ENCODE data around the gene KCNA4.
"Not testable (repeated sequence)": the region's sequence is repeated elsewhere in the genome, so short reads cannot be mapped to it uniquely, and the experiment has no call there.

The KCNA4 gene

DNA sequence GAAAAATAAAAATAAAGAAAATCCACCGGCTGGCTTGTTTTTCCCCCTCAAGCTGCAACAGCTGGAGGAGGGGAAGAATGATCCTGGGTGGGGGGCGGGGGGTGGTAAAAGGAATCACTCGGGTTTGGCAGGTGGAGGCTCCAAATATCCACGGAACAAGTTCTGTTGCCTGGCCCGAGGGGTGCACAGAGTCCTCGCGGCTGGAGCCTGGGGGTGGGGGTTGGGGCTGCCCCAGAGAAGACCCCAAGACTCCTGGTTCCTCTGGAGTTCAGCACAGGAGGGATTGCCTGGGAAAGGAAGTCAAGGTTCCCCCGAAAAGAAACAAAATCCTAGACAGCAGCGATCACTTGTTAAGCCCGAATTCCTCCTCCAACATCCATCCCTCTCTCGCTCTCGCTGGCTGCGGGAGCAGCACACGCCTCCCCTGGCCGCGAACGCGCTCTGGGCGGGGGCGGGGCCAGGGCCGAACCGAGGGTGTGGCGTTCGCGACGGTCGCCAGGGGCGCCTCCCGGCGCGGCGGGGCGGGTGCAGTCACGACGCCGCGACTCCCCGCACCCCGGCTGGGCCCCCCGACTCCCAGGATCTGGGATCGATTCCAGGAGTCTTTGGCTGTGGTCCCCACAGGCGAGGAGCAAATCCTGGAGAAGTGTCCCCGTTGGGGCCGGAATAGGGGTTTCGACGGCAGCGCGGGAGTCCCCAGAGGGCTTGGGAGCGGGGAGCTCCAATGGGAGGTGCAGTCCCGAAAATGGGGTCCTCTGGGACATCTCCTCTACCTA lies at the start of gene KCNA4:
Gene KCNA4, minus strand, starts transcription at position 443 of the 776 bp plus-strand sequence. CDS start 4,352 bp downstream, outside the sequence.
- no peak for DNase-seq

GRCh38 chr11:30062103-30062502 lies 45.3 kb upstream of the KCNA4 start:
- DNase-seq = no peak

GRCh38 chr11:30059172-30059815 lies 42.5 kb upstream of the KCNA4 start:
- no peak for DNase-seq

DNA sequence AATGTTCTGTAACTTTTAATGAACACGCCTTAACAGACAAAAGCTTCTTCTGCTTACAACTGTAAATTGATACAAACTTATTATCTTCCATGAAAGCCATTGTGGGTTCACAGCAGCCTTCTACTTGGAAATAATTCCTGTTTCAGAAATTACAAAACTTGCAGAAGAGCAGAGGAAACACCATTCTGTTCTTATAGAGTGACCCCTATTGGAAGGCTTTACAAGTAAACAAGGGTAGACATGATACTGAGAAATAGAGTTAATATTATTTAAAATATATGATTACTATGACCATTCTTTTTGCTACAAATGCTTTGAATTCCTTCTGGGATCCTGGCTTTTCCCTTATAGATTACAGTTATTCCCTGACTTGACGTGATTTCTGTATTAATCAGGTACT lies 32.4 kb upstream of the KCNA4 start:
- DNase-seq = no peak

GRCh38 chr11:30046578-30046945 lies 29.7 kb upstream of the KCNA4 start:
- no peak for DNase-seq

DNA sequence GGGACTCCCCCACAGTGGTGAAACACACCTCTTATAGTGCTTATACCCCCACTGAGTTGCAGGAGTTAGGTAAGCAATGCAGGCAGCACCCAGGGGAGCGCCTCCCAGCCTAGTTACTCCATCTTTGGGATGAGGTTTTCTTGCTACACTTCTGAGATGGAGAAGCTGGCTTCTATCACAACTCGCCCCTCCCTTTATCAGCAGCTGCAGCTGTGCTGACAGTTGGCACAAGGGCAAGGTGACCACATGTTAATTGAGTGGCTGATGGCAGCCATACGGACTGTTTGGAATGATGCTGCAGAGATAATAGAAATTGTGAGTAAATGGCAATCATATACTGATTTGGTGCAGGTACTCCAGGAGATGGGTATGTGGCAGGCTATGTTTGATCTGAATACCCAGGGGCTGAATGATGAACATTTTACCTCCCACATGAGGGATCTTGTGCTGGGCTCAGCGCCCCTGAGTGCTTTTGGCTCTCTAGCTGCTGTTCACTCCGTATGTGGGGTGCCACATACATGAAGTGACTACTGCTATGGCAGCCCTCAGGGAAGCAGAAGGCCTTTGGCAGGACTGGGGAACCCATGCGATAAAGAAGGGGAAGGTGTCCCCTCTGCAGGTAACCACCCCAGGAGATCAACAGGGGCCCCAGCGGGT lies 29.2 kb upstream of the KCNA4 start:
- no peak for DNase-seq

GRCh38 chr11:30045144-30045543 lies 28.3 kb upstream of the KCNA4 start:
- DNase-seq = no peak

DNA sequence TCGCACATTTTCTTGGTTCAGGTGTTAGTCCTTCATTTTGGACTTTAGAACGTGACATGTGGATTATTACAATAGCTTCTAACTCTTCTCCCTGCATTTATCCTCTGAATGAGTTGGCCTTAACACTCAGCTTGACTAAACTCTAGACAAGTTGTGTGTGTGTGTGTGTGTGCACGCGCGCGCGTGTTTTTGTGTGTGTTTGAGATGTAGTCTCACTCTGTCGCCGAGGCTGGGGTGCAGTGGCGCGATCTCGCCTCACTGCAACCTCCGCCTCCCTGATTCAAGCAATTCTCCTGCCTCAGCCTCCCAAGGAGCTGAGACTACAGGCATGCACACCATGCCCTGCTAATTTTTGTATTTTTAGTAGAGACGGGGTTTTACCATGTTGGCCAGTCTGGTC lies 24.3 kb upstream of the KCNA4 start:
- DNase-seq = no peak

DNA sequence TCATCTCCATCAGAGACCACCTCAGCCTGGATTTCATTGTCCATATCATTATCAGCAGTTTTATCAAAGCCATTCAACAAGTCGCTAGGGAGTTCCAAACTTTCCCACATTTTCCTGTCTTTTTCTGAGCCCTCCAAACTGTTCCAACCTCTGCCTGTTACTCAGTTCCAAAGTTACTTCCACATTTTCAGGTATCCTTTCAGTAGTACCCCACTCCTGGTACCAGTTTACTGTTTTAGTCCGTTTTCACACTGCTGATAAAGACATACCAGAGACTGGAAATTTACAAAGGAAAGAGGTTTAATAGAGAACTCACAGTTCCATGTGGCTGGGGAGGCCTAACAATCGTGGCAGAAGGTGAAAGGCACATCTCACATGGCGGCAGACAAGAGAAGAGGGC lies 17.9 kb upstream of the KCNA4 start:
- not testable (repeated sequence) for DNase-seq

- not testable (repeated sequence) for DNase-seq
These were observed 17.3 kb upstream of the KCNA4 start for GRCh38 chr11:30034166-30034565.

GRCh38 chr11:30025396-30026139 lies 8.7 kb upstream of the KCNA4 start:
- no peak for DNase-seq

- no peak for DNase-seq
These were observed 6.2 kb upstream of the KCNA4 start for GRCh38 chr11:30023074-30023473.

DNA sequence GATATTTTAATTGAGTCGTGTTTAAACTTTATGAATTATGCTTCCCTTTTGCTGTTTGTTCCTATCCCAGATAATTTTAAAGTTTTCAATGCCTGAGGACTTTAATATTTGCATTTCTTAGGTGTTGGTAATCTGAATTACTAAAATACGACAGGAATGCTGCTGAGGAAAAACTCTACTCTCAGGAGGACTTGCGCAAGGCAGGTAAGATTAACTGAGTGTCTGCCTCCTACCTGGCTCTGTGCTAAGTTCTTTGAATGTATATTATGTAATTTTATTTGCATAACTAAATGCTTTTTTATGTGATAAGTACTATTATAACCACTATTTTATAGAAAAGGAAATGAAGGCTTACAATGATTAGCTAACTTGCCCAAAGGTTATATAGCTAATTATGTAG lies 2.7 kb upstream of the KCNA4 start:
- DNase-seq = no peak

DNA sequence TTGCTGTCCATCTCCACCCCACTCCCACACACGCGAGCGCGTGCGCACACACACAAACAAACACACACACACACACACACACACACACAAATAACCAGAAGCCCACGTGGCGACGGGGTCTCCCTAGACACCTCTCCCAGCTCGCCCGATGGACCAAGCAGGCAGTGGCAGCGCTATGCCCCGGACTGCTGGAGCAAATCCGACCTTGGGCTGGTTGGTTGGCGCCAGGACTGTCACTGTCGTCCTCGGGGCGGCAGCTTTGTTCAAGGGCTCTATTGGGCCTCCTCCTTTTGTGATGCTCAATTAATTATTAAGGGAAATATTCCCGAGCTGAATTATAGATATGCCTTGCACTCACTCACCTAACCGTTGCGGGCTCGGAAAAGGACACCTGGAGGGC lies 1.7 kb upstream of the KCNA4 start:
- no peak for DNase-seq

GRCh38 chr11:30017445-30017895 lies 640 bp upstream of the KCNA4 start:
- no peak for DNase-seq

- DNase-seq = no peak
These were observed 961 bp downstream of the KCNA4 start for GRCh38 chr11:30015725-30016412.

GRCh38 chr11:30012346-30012745 lies 4.5 kb downstream of the KCNA4 start:
- DNase-seq = no peak

GRCh38 chr11:30009060-30009459 lies 7.8 kb downstream of the KCNA4 start:
- DNase-seq = no peak

- no peak for DNase-seq
These were observed 10.0 kb downstream of the KCNA4 start for GRCh38 chr11:30006876-30007275.

DNA sequence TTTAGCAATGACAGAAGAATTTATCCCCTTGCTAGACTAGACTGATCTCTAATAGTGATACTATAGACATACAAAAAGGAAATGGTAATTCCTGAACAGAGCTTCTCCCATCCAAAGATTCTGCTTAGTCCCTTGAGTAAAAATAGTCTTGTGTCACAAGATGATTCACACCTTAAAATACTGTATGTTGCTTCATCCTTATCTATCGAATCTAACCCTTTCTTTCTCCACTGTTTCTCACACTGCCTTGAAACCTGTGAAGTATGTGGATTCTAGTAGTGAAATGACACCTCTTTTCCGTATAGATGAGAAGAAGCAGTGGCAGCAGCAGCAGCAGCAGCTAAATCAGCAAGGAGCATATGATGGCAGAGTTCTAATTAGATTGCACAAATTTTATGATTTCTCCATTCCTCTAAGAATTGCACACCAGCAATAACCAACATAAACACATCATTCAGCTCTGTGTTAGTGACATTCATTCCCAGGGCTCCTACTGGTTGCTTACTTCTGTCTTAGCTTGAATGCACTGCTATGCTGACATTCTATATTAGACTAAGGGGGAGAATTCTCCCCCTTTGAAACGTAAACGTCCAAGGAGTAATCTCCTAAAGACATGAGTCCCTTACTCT lies 14.6 kb downstream of the KCNA4 start:
- no peak for DNase-seq

- no peak for DNase-seq
These were observed 15.7 kb downstream of the KCNA4 start for GRCh38 chr11:30000986-30001750.

Measured in SIG-M5 (cell line).